Measurements from ENCODE around the gene KCNIP1. TPM values are rescaled to one million over a fixed set of nuclear protein-coding genes. Genes with fewer than 3 reads are reported as not detected.

KCNIP1 gene
- total RNA-seq, 1 donor from 2014 or later = not detected

GRCh38 chr5:170482511-170482910 lies 21.3 kb upstream of the KCNIP1 start:
- DNase-seq (ENCODE audit: low read depth) = no peak

GRCh38 chr5:170483701-170484458 lies 19.9 kb upstream of the KCNIP1 start:
- no peak for DNase-seq (ENCODE audit: low read depth)

GRCh38 chr5:170484459-170484831 lies 19.4 kb upstream of the KCNIP1 start:
- no peak for DNase-seq (ENCODE audit: low read depth)

- no peak for DNase-seq (ENCODE audit: low read depth)
These were observed 18.8 kb upstream of the KCNIP1 start for GRCh38 chr5:170484847-170485615.

GRCh38 chr5:170485616-170485911 lies 18.3 kb upstream of the KCNIP1 start:
- DNase-seq (ENCODE audit: low read depth) = no peak

- DNase-seq (ENCODE audit: low read depth) = no peak
These were observed 17.4 kb upstream of the KCNIP1 start for GRCh38 chr5:170486371-170486770.

- DNase-seq (ENCODE audit: low read depth) = no peak
These were observed 15.2 kb upstream of the KCNIP1 start for GRCh38 chr5:170488570-170488969.

GRCh38 chr5:170489199-170489598 lies 14.6 kb upstream of the KCNIP1 start:
- no peak for DNase-seq (ENCODE audit: low read depth)

- no peak for DNase-seq (ENCODE audit: low read depth)
These were observed 13.4 kb upstream of the KCNIP1 start for GRCh38 chr5:170490381-170490780.

- peak; percentile 33 for DNase-seq (ENCODE audit: low read depth)
These were observed 12.3 kb upstream of the KCNIP1 start for GRCh38 chr5:170491479-170491878.

GRCh38 chr5:170493028-170493820 lies 10.6 kb upstream of the KCNIP1 start:
- DNase-seq (ENCODE audit: low read depth) = no peak

GRCh38 chr5:170494041-170494440 lies 9.8 kb upstream of the KCNIP1 start:
- no peak for DNase-seq (ENCODE audit: low read depth)

- DNase-seq (ENCODE audit: low read depth) = no peak
These were observed 7.8 kb upstream of the KCNIP1 start for GRCh38 chr5:170495825-170496661.

- DNase-seq (ENCODE audit: low read depth) = no peak
These were observed 7.2 kb upstream of the KCNIP1 start for GRCh38 chr5:170496662-170497028.

GRCh38 chr5:170497311-170498038 lies 6.3 kb upstream of the KCNIP1 start:
- DNase-seq (ENCODE audit: low read depth) = no peak

GRCh38 chr5:170498811-170499351 lies 4.9 kb upstream of the KCNIP1 start:
- no peak for DNase-seq (ENCODE audit: low read depth)

- no peak for DNase-seq (ENCODE audit: low read depth)
These were observed 4.2 kb upstream of the KCNIP1 start for GRCh38 chr5:170499621-170500020.

- DNase-seq (ENCODE audit: low read depth) = no peak
These were observed 2.5 kb upstream of the KCNIP1 start for GRCh38 chr5:170501361-170501760.

- DNase-seq (ENCODE audit: low read depth) = no peak
These were observed 1.9 kb upstream of the KCNIP1 start for GRCh38 chr5:170501931-170502330.

GRCh38 chr5:170504616-170505266 lies 921 bp downstream of the KCNIP1 start:
- no peak for DNase-seq (ENCODE audit: low read depth)

Data from myocyte (in vitro differentiated cells).